ENCODE results near the gene COL8A1. TPM values are rescaled to one million over a fixed set of nuclear protein-coding genes. Genes with fewer than 3 reads are reported as not detected.

The COL8A1 gene
- total and polyA plus RNA-seq, 8 donors = 0.31 to 16.5 (median 6.6) TPM

GRCh38 chr3:99640214-99640851 lies 1.9 kb downstream of the COL8A1 start:
- Histone ChIP-seq H3K4me3 (no peak overlapping the region), H3K9me3 (no peaks in the 10 kb centered on the region), H3K27me3 (peaks cover 0 to 34% (median 31%) of the 10 kb centered on the region in 3 donors), H3K36me3 (no peaks in the 10 kb centered on the region), H3K4me1 (peaks cover 11 to 24% (median 19%) of the 10 kb centered on the region in 4 donors), H3K27ac (no peak overlapping the region)
- no peak for DNase-seq
- TF ChIP-seq POLR2AphosphoS5 (IDR thresholded peaks at IDR 0.05) (no peak), EP300 (IDR thresholded peaks at IDR 0.05) (no peak), POLR2A (IDR thresholded peaks at IDR 0.05) (no peak), CTCF (IDR thresholded peaks at IDR 0.05) (no peak)
- intact Hi-C loops (cut with DNase I; ENCODE audit: low total_unique reads) = no loop called here
- 87 to 93% (median 89%) methylated on average over 6 of the region's 6 CpGs for WGBS, 5 donors

DNA sequence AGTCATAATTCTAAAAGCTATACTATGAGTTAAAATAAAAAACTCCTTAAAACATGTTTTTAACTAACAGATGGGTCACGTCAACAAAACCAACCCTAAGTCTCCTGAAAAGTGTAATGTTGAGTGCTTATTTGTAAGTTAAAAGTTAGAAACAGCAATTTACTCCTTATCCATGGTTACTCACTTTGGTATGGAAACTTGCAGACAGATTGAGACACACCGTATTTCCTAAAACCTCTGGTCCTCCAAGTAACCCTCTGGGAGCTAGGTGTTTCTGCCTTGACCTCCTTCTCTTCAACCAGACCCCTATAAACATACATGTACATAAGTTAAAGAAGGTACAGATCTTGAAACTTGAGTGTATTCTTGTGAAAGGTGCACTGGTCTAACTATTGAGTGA lies 3.1 kb downstream of the COL8A1 start:
- WGBS, 5 donors = 60 to 83% (median 68%) methylated on average over 2 of the region's 2 CpGs

GRCh38 chr3:99641982-99642381 lies 3.6 kb downstream of the COL8A1 start:
- TF ChIP-seq POLR2AphosphoS5 (IDR thresholded peaks at IDR 0.05) (no peak), EP300 (IDR thresholded peaks at IDR 0.05) (no peak), CTCF (IDR thresholded peaks at IDR 0.05) (no peak), POLR2A (IDR thresholded peaks at IDR 0.05) (no peak)
- H3K9me3 ChIP-seq = no peaks in the 10 kb centered on the region
- peaks cover 11 to 33% (median 19%) of the 10 kb centered on the region in 4 donors for H3K4me1 ChIP-seq
- no peaks in the 10 kb centered on the region for H3K36me3 ChIP-seq
- intact Hi-C loops (cut with DNase I; ENCODE audit: low total_unique reads) = no loop called here
- WGBS, 5 donors = 37 to 66% (median 52%) methylated on average over 1 of the region's 1 CpG
- H3K4me3 ChIP-seq = no peak overlapping the region
- H3K27ac ChIP-seq = no peak overlapping the region
- no peak for DNase-seq
- H3K27me3 ChIP-seq = peaks cover 0 to 27% (median 17%) of the 10 kb centered on the region in 3 donors

More for the DNA sequence above, 3.1 kb downstream of the COL8A1 start:
- H3K9me3 ChIP-seq = no peaks in the 10 kb centered on the region
- peak overlapping the region in 1 of 5 donors; percentile 11 for H3K27ac ChIP-seq
- no peak overlapping the region for H3K4me3 ChIP-seq
- intact Hi-C loops (cut with DNase I; ENCODE audit: low total_unique reads) = no loop called here
- peaks cover 0 to 32% (median 22%) of the 10 kb centered on the region in 3 donors for H3K27me3 ChIP-seq
- no peak for DNase-seq
- no peak for TF ChIP-seq CTCF (IDR thresholded peaks at IDR 0.05)
- TF ChIP-seq EP300 (IDR thresholded peaks at IDR 0.05) = no peak
- TF ChIP-seq POLR2AphosphoS5 (IDR thresholded peaks at IDR 0.05) = no peak
- TF ChIP-seq POLR2A (IDR thresholded peaks at IDR 0.05) = no peak
- no peaks in the 10 kb centered on the region for H3K36me3 ChIP-seq
- peaks cover 11 to 32% (median 22%) of the 10 kb centered on the region in 4 donors for H3K4me1 ChIP-seq

- H3K4me1 ChIP-seq = peaks cover 0 to 19% (median 3%) of the 10 kb centered on the region in 4 donors
- no peak for TF ChIP-seq CTCF (IDR thresholded peaks at IDR 0.05)
- TF ChIP-seq EP300 (IDR thresholded peaks at IDR 0.05) = no peak
- no peak for TF ChIP-seq POLR2A (IDR thresholded peaks at IDR 0.05)
- TF ChIP-seq POLR2AphosphoS5 (IDR thresholded peaks at IDR 0.05) = no peak
- peaks cover 0 to 7% (median 0%) of the 10 kb centered on the region in 3 donors for H3K27me3 ChIP-seq
- H3K4me3 ChIP-seq = no peak overlapping the region
- H3K9me3 ChIP-seq = no peaks in the 10 kb centered on the region
- intact Hi-C loops (cut with DNase I; ENCODE audit: low total_unique reads) = no loop called here
- H3K27ac ChIP-seq = no peak overlapping the region
- no peak for DNase-seq
- H3K36me3 ChIP-seq = no peaks in the 10 kb centered on the region
Observed at GRCh38 chr3:99644017-99644416, 5.6 kb downstream of the COL8A1 start.

Measured in stomach (tissue), 9 donors.